NCI-H2107 (cell line): Measurements from ENCODE around the gene BRD7.

Experiments
- DNase-seq: peaks from one replicate; lab custom pipeline; 2025; lab: John Stamatoyannopoulos, UW

The BRD7 gene

GRCh38 chr16:50389900-50390299, 21.1 kb upstream of the BRD7 start:
- no peak for DNase-seq

GRCh38 chr16:50388496-50388895, 19.7 kb upstream of the BRD7 start:
- no peak for DNase-seq

- no peak for DNase-seq
Observed at GRCh38 chr16:50386774-50387173, 18.0 kb upstream of the BRD7 start.

- DNase-seq: no peak
Observed at GRCh38 chr16:50386139-50386538, 17.4 kb upstream of the BRD7 start.

GRCh38 chr16:50384500-50385135, 15.8 kb upstream of the BRD7 start:
- DNase-seq: no peak

- no peak for DNase-seq
Observed at GRCh38 chr16:50381679-50382440, 13.1 kb upstream of the BRD7 start.

GRCh38 chr16:50378417-50378816, 9.6 kb upstream of the BRD7 start:
- no peak for DNase-seq

GRCh38 chr16:50377001-50377400, 8.2 kb upstream of the BRD7 start:
- DNase-seq: no peak

- DNase-seq: no peak
Observed at GRCh38 chr16:50373780-50374179, 5.0 kb upstream of the BRD7 start.

GRCh38 chr16:50373345-50373701, 4.5 kb upstream of the BRD7 start:
- DNase-seq: no peak

- DNase-seq: no peak
Observed at GRCh38 chr16:50372611-50373344, 4.0 kb upstream of the BRD7 start.

- DNase-seq: no peak
Observed at GRCh38 chr16:50371936-50372595, 3.3 kb upstream of the BRD7 start.

GRCh38 chr16:50371036-50371716, 2.4 kb upstream of the BRD7 start:
- no peak for DNase-seq

- no peak for DNase-seq
Observed at GRCh38 chr16:50369133-50369804, 481 bp upstream of the BRD7 start.

- no peak for DNase-seq
Observed at GRCh38 chr16:50367777-50368409, 895 bp downstream of the BRD7 start.

GRCh38 chr16:50365791-50366575, 2.8 kb downstream of the BRD7 start:
- no peak for DNase-seq

- DNase-seq: no peak
Observed at GRCh38 chr16:50363656-50364055, 5.1 kb downstream of the BRD7 start.

- DNase-seq: no peak
Observed at GRCh38 chr16:50360779-50361178, 8.0 kb downstream of the BRD7 start.

- DNase-seq: no peak
Observed at GRCh38 chr16:50360033-50360778, 8.6 kb downstream of the BRD7 start.
